ENCODE measurements around the gene GSPT1.

GSPT1 gene

DNA sequence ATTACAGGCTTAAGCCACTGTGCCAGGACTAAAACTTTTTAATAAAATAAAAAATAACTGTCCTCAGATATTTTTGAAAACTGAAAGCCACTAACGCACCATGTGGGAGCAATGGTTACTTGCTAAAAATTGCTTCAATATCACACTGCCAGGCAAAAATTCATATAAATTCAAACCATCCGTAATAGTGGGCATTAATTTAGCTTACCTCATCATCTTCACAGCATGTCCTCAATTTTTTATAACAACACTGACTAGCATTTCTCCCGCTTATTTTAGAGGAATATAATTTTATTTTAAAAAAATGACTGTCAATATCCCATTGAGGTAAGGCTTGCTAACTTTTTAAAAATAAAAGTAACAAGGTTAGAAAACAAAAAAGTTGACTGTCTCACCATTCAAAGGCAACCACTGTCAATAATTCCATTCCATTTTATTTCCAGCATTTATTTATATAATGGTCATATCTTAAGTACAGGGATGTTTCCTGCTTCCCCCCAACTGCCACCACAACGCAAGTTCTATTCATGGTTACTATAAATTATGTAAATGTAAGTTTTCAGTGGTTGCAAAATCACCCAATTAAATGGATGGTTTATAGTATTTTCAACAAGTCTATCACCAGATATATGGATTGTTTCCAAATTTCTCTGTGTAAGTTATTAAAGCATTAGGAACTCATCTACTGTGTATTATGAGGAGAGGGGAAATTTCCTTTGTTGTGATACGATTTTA is 25.4 kb downstream of the GSPT1 start:
- TF ChIP-seq, protein P1, sequence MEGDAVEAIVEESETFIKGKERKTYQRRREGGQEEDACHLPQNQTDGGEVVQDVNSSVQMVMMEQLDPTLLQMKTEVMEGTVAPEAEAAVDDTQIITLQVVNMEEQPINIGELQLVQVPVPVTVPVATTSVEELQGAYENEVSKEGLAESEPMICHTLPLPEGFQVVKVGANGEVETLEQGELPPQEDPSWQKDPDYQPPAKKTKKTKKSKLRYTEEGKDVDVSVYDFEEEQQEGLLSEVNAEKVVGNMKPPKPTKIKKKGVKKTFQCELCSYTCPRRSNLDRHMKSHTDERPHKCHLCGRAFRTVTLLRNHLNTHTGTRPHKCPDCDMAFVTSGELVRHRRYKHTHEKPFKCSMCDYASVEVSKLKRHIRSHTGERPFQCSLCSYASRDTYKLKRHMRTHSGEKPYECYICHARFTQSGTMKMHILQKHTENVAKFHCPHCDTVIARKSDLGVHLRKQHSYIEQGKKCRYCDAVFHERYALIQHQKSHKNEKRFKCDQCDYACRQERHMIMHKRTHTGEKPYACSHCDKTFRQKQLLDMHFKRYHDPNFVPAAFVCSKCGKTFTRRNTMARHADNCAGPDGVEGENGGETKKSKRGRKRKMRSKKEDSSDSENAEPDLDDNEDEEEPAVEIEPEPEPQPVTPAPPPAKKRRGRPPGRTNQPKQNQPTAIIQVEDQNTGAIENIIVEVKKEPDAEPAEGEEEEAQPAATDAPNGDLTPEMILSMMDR (conservative IDR thresholded peaks at IDR 0.05; ENCODE audit: low read length): no peak
- no peak for DNase-seq (ENCODE audit: low read depth)

DNA sequence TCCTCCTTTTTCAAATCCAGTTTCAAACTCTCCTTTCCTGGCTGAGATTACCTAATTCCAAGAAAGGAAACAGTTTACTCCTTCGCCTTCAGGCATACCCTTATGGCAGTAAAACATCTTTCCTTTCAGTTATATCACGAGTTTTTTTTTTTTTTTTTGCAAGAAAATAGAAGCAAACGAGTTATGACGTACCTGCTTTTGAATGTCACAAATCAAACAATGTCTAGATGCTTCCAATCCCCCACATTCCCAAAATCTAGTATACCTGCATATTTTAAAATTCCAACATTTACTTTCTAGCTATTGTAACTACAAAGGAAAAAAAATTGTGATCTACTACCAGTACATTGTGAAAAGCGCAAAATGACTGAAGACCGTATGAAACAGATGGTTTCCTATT is 28.9 kb downstream of the GSPT1 start:
- no peak for DNase-seq (ENCODE audit: low read depth)
- TF ChIP-seq, protein P1 (conservative IDR thresholded peaks at IDR 0.05; ENCODE audit: low read length): no peak
- H3K4me3 ChIP-seq (ENCODE audit: low read length): no peak overlapping the region

More for the DNA sequence above, 25.4 kb downstream of the GSPT1 start:
- no peak overlapping the region for H3K4me3 ChIP-seq (ENCODE audit: low read length)

DNA sequence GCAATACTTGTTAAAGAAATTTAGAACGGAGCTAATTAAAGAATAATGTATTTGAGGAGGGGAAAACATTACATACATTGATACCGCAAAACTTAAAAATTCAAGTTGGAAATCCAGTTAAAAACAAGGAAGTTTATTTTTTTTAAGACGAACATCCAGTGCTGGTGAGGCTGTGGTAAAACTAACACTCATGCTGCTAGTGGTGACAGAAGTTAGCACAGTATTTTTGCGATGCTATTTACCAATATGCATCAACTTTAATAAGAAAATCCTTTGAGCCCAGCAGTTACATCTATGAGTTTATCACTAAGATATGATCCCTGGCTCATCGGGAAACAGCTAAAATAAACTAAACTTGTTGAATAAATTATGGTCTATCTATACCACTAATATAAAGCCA is 31.7 kb downstream of the GSPT1 start:
- TF ChIP-seq, protein P1 (conservative IDR thresholded peaks at IDR 0.05; ENCODE audit: low read length): no peak
- H3K4me3 ChIP-seq (ENCODE audit: low read length): no peak overlapping the region
- no peak for DNase-seq (ENCODE audit: low read depth)

DNA sequence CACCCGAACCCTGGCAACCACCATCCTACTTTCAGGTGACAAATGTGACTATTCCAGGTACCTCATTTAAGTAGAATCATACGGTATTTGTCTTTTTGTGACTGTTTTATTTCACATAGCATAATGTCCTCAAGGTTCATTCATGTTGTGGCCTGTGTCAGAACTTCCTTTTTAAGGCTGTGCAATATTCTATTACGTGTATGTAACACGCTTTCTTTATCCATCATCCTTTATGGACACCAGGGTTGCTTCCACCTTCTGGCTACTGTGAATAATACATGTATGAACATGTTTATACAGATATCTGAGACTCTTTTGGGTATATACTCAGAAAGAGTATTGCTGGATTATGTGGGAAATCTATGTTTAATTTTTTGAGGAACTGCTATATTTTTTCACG is 35.7 kb downstream of the GSPT1 start:
- H3K4me3 ChIP-seq (ENCODE audit: low read length): no peak overlapping the region
- DNase-seq (ENCODE audit: low read depth): no peak
- TF ChIP-seq, protein P1 (conservative IDR thresholded peaks at IDR 0.05; ENCODE audit: low read length): no peak; the same call in 1 of the 2 replicates

DNA sequence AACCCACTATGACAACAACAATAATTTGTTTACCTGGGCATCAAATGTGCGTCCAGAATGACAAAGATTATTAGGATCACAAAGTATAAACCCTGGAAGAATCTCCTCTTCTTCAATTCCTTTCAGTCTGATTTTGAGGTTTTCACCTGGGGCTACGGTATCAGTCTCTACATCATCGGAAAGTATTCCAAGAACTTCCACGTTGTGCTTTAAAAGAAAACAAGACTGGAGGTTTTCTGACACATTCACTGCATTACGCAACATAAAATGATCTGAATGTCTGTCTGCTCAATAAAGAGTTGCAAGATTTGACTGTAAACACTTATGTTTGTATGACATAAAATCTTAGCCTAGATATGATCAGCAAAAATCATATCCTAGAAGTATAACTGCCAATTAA is 38.4 kb downstream of the GSPT1 start:
- no peak overlapping the region for H3K4me3 ChIP-seq (ENCODE audit: low read length)
- DNase-seq (ENCODE audit: low read depth): peak; percentile 27
- TF ChIP-seq, protein P1 (conservative IDR thresholded peaks at IDR 0.05; ENCODE audit: low read length): no peak

DNA sequence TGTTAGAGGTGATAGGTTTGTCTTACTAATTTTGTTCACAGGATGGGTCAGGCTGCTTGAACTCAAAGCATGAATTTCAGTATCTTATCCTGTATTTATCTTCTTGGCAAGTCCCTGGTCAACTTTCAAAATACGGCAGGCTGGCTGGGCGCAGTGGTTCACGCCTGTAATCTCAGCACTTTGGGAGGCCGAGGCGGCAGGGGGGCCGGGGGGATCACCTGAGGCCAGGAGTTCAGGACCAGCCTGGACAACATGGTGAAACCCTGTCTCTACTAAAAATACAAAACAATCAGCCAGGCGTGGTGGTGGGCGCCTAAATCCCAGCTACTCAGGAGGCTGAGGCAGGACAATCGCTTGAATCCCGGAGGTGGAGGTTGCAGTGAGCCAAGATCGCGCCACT is 39.5 kb downstream of the GSPT1 start:
- DNase-seq (ENCODE audit: low read depth): no peak
- H3K4me3 ChIP-seq (ENCODE audit: low read length): no peak overlapping the region
- TF ChIP-seq, protein P1 (conservative IDR thresholded peaks at IDR 0.05; ENCODE audit: low read length): no peak

DNA sequence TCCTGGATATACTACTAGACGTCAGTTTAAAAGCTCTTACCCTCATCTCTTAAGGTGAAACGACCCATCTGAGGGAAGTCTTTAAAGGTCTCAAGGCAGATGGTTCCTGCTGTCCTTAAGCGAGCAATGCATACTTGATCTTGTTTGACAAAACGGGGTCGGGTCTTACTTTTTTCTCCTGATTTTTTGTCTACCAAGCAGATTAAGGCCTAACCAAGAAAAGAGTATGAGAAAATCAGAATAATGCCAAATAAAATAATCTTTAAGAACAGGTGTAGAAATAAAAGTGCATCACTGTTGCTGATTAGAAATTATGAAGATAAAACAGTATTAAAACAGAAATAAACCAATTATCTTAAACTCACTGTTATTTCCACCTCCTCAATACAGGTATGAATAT is 40.0 kb downstream of the GSPT1 start:
- TF ChIP-seq, protein P1 (conservative IDR thresholded peaks at IDR 0.05; ENCODE audit: low read length): no peak
- no peak for DNase-seq (ENCODE audit: low read depth)
- no peak overlapping the region for H3K4me3 ChIP-seq (ENCODE audit: low read length)

All from AG10803 (cell line).